SK-N-SH (cell line): ENCODE results near the gene ALPG. TPM values are rescaled to one million over a fixed set of nuclear protein-coding genes. Genes with fewer than 3 reads are reported as not detected.
"Not testable (repeated sequence)": the region's sequence is repeated elsewhere in the genome, so short reads cannot be mapped to it uniquely, and the experiment has no call there.

Experiments
- CTCF ChIA-PET: fragments of 300-600, 350-600 bp; formaldehyde crosslinking; extraction: SDS; loops from one replicate; lab custom pipeline; 2021; lab: Yijun Ruan, JAX
- POLR2A ChIA-PET: fragments of 350-600 bp; sonication (Branson Sonifier 250); formaldehyde crosslinking; extraction: SDS; loops from one replicate; lab custom pipeline; 2020; ENCODE audit warnings: antibody characterized with exemption, inconsistent platforms; lab: Yijun Ruan, JAX
- DNase-seq: peaks from one replicate; pipeline ENCODE4 v3.0.0; 2012
- H2AFZ ChIP-seq: fragments of 200-600 bp; sonication (generic); 2 replicates; pipeline ENCODE4 v1.8.1; 2016; ENCODE audit warnings: antibody characterized with exemption, mild to moderate bottlenecking, low read depth
- H3F3A ChIP-seq: fragments of 200-600 bp; sonication (generic); replicated peaks from 2 replicates; pipeline ENCODE3; 2016; ENCODE audit warnings: antibody characterized with exemption, mild to moderate bottlenecking; ENCODE audit not compliant: insufficient read depth
- H3K27ac ChIP-seq, 2 experiments: fragments of 200-500 bp in 1 of 2; fragments of 200-600 bp in 1 of 2; sonication (Bioruptor generic) in 1 of 2; sonication (generic), shearing (Covaris generic) in 1 of 2; 2 replicates each; pipeline versions ENCODE4 v1.5.1 to v1.6.1; 2014 to 2016; ENCODE audit warnings: low read depth in 2 of 2, inconsistent platforms in 1 of 2, low read length in 1 of 2, mild to moderate bottlenecking in 1 of 2, mixed read lengths in 1 of 2
- H3K27me3 ChIP-seq: fragments of 200-600 bp; sonication (generic), shearing (Covaris generic); 2 replicates; pipeline ENCODE4 v1.6.1; 2016; ENCODE audit warnings: mixed run types; ENCODE audit not compliant: insufficient read depth
- H3K36me3 ChIP-seq, 2 experiments: fragments of 200-500 bp in 1 of 2; fragments of 200-600 bp in 1 of 2; sonication (Bioruptor generic) in 1 of 2; sonication (generic) in 1 of 2; replicated peaks in 1 of 2; 2 replicates each; pipeline versions ENCODE3 to v1.5.1; 2014 to 2016; ENCODE audit warnings: low read length in 1 of 2, mild to moderate bottlenecking in 1 of 2; ENCODE audit not compliant: insufficient read depth in 2 of 2, control insufficient read depth in 1 of 2
- H3K4me1 ChIP-seq, 2 experiments: fragments of 200-500 bp in 1 of 2; fragments of 200-600 bp in 1 of 2; sonication (Bioruptor generic) in 1 of 2; sonication (generic), shearing (Covaris generic) in 1 of 2; 2 replicates each; pipeline versions ENCODE4 v1.5.1 to v1.6.1; 2014 to 2016; ENCODE audit warnings: low read depth in 1 of 2, low read length in 1 of 2, mixed run types in 1 of 2; ENCODE audit not compliant: insufficient read depth in 2 of 2, control insufficient read depth in 1 of 2
- H3K4me2 ChIP-seq: fragments of 200-600 bp; sonication (generic), shearing (Covaris generic); 2 replicates; pipeline ENCODE4 v1.6.1; 2017; ENCODE audit warnings: mixed run types
- H3K4me3 ChIP-seq, 2 experiments: fragments of 200-500 bp in 1 of 2; fragments of 200-600 bp in 1 of 2; sonication (Bioruptor generic) in 1 of 2; sonication (generic), shearing (Covaris generic) in 1 of 2; 2 replicates each; pipeline versions ENCODE4 v1.5.1 to v1.8.1; 2014 to 2016; ENCODE audit warnings: low read depth in 2 of 2, inconsistent platforms in 1 of 2, low read length in 1 of 2, mild to moderate bottlenecking in 1 of 2, mixed read lengths in 1 of 2, moderate library complexity in 1 of 2
- H3K79me2 ChIP-seq: fragments of 200-600 bp; sonication (generic); 2 replicates; pipeline ENCODE4 v1.8.1; 2017; ENCODE audit warnings: mild to moderate bottlenecking; ENCODE audit not compliant: insufficient read depth
- H3K9ac ChIP-seq: fragments of 200-600 bp; sonication (generic); 2 replicates; pipeline ENCODE4 v1.6.1; 2017; ENCODE audit warnings: mixed run types
- H3K9me2 ChIP-seq: fragments of 200-600 bp; sonication (generic); 2 replicates; pipeline ENCODE4 v1.6.1; 2017; ENCODE audit warnings: mixed run types
- H3K9me3 ChIP-seq: fragments of 200-600 bp; sonication (generic); 2 replicates; pipeline ENCODE4 v1.6.1; 2017; ENCODE audit warnings: mixed run types, mild to moderate bottlenecking, moderate library complexity
- H4K20me1 ChIP-seq: fragments of 200-600 bp; sonication (generic); 2 replicates; pipeline ENCODE4 v1.6.1; 2017; ENCODE audit warnings: mild to moderate bottlenecking, mixed run types; ENCODE audit not compliant: insufficient read depth
- FOXJ3 ChIP-seq: sonication (generic); formaldehyde crosslinking; IDR thresholded peaks from 2 replicates; pipeline ENCODE4 v1.5.1; 2020; ENCODE audit warnings: mild to moderate bottlenecking, missing genetic modification reagents
- GABPA ChIP-seq: IDR thresholded peaks from 2 replicates; pipeline ENCODE4 v1.4.0; 2012; ENCODE audit warnings: low read depth, mild to moderate bottlenecking
- MEF2A ChIP-seq: IDR thresholded peaks from 2 replicates; pipeline ENCODE4 v1.4.0; 2012; ENCODE audit warnings: low read depth, borderline replicate concordance
- NFIC ChIP-seq: IDR thresholded peaks from 2 replicates; pipeline ENCODE4 v1.4.0; 2012; ENCODE audit warnings: borderline replicate concordance
- NRF1 ChIP-seq: IDR thresholded peaks from 2 replicates; pipeline ENCODE4 v1.6.1; 2012; ENCODE audit warnings: low read depth, mild to moderate bottlenecking, low read length
- POLR2AphosphoS5 ChIP-seq: IDR thresholded peaks from 2 replicates; pipeline ENCODE4 v1.6.1; 2012; ENCODE audit warnings: low read depth, low read length
- RXRA ChIP-seq: IDR thresholded peaks from 2 replicates; pipeline ENCODE4 v1.4.0; 2012; ENCODE audit warnings: low read depth, mild to moderate bottlenecking, borderline replicate concordance
- TAF1 ChIP-seq: IDR thresholded peaks from 2 replicates; pipeline ENCODE4 v1.6.1; 2012; ENCODE audit warnings: low read depth, mild to moderate bottlenecking, low read length, moderate library complexity, borderline replicate concordance
- WGBS: methylation state at CpG from one replicate; pipeline ENCODE4 v1.1.6; 2017; ENCODE audit warnings: low lambda C conversion rate; 5-methylcytosine and 5-hydroxymethylcytosine counted together
- polyA plus RNA-seq, 3 experiments: library from polyadenylated mRNA; depleted of rRNA; stranded (reverse); fragments of >200 nt; gene quantifications; 2 replicates each; pipeline ENCODE4 v1.2.3, GENCODE V29; 2012
- TF ChIP-seq, protein P1 (sequence below): fragments of 150-350 bp; IDR thresholded peaks from 2 replicates; pipeline ENCODE4 v1.6.1; 2017; ENCODE audit warnings: antibody characterized with exemption, low read length, low read depth, borderline replicate concordance
- TF ChIP-seq, protein P2 (sequence below): IDR thresholded peaks from 2 replicates; pipeline ENCODE4 v1.4.0; 2012; ENCODE audit warnings: low read depth
- TF ChIP-seq, protein P3 (sequence below): IDR thresholded peaks from 2 replicates; pipeline ENCODE4 v1.4.0; 2012; ENCODE audit warnings: low read depth, borderline replicate concordance

The ALPG gene
- polyA plus RNA-seq, 1 of the 3 experiments (the other 2 are of a cell fraction) = not detected

DNA sequence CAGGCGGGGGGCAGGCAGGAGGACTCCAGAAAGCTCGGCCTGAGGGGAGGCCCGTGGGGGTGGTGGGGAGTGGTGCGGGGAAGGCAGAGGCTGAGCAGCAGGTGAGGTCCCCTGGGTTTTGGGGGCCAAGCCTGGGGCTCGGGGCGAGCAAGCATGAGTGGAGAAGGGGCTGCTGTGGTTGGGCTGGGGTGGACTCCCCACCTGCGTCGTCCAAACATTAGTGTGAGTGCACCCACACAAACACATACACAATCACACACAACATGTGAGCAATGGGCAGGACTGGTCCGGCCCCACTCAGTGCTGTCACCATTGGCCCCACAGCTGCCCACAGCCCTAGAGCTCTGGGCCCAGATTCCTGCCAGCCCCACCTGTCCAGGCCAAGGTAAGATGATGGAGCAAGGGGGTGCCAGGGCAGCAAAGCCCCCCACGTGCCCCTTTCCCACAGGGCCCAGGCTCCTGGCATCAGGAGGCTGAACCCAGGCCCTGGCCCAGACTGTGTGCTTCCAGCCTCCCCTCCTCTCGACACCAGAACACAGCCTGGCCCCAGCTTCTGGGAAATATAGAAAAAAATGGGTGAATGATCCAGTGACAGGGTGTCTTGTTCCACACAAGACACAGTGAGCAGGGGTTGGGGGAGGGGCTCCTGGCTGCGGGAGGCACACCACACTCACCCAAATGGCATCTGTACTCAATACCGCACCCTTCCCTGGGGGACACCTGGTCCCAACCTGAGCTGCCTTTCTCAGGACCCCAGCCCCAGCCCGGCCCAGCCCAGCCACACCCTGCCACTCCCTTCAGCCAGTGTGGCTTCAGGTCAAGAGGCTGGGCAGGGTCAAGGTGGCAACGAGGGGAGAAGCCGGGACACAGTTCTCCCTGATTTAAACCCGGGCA, 28.6 kb upstream of the ALPG start (continued):
- TF ChIP-seq RXRA (no peak), TAF1 (no peak), FOXJ3 (CRISPR knock-in tag) (no peak), GABPA (no peak), NFIC (no peak), MEF2A (no peak), POLR2AphosphoS5 (no peak), NRF1 (no peak)
- TF ChIP-seq, protein P1, sequence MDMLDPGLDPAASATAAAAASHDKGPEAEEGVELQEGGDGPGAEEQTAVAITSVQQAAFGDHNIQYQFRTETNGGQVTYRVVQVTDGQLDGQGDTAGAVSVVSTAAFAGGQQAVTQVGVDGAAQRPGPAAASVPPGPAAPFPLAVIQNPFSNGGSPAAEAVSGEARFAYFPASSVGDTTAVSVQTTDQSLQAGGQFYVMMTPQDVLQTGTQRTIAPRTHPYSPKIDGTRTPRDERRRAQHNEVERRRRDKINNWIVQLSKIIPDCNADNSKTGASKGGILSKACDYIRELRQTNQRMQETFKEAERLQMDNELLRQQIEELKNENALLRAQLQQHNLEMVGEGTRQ = no peak
- TF ChIP-seq, protein P2, sequence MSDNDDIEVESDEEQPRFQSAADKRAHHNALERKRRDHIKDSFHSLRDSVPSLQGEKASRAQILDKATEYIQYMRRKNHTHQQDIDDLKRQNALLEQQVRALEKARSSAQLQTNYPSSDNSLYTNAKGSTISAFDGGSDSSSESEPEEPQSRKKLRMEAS = no peak
- TF ChIP-seq, protein P3, sequence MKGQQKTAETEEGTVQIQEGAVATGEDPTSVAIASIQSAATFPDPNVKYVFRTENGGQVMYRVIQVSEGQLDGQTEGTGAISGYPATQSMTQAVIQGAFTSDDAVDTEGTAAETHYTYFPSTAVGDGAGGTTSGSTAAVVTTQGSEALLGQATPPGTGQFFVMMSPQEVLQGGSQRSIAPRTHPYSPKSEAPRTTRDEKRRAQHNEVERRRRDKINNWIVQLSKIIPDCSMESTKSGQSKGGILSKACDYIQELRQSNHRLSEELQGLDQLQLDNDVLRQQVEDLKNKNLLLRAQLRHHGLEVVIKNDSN = no peak

GRCh38 chr2:232378735-232379151, 27.9 kb upstream of the ALPG start, which contains the start of gene ALPP:
Gene ALPP (plus strand): TSS chr2:232378751. CDS start chr2:232378803, 52 bp downstream.
- H3K4me3 ChIP-seq, H3K4me2 ChIP-seq, H3K4me1 ChIP-seq, H3K79me2 ChIP-seq, POLR2A ChIA-PET, H3K36me3 ChIP-seq, DNase-seq, H3F3A ChIP-seq, H3K9me3 ChIP-seq, H3K9me2 ChIP-seq, H3K27ac ChIP-seq, H2AFZ ChIP-seq, H4K20me1 ChIP-seq, H3K9ac ChIP-seq: not testable (repeated sequence)
- WGBS = no CpG with 5 or more reads among the region's 12 CpGs
- H3K27me3 ChIP-seq = peaks cover 16% of the 10 kb centered on the region
- CTCF ChIA-PET = interaction anchor here (1.6 kb wide), 1 partner anchor 51 kb away, joined by 5 read pairs; no protein-coding TSS in a partner anchor

- H2AFZ ChIP-seq, POLR2A ChIA-PET, H4K20me1 ChIP-seq, H3F3A ChIP-seq, H3K4me1 ChIP-seq, H3K27ac ChIP-seq, H3K4me3 ChIP-seq, H3K4me2 ChIP-seq, H3K36me3 ChIP-seq, H3K9me2 ChIP-seq, DNase-seq, H3K9me3 ChIP-seq, H3K9ac ChIP-seq, H3K79me2 ChIP-seq: not testable (repeated sequence)
- WGBS = 59% methylated on average over 8 of the region's 41 CpGs
- peaks cover 27% of the 10 kb centered on the region for H3K27me3 ChIP-seq
- CTCF ChIA-PET = interaction anchor here (1.6 kb wide), 1 partner anchor 52 kb away, joined by 5 read pairs; no protein-coding TSS in a partner anchor
Measured at GRCh38 chr2:232379610-232380590, 26.7 kb upstream of the ALPG start.

DNA sequence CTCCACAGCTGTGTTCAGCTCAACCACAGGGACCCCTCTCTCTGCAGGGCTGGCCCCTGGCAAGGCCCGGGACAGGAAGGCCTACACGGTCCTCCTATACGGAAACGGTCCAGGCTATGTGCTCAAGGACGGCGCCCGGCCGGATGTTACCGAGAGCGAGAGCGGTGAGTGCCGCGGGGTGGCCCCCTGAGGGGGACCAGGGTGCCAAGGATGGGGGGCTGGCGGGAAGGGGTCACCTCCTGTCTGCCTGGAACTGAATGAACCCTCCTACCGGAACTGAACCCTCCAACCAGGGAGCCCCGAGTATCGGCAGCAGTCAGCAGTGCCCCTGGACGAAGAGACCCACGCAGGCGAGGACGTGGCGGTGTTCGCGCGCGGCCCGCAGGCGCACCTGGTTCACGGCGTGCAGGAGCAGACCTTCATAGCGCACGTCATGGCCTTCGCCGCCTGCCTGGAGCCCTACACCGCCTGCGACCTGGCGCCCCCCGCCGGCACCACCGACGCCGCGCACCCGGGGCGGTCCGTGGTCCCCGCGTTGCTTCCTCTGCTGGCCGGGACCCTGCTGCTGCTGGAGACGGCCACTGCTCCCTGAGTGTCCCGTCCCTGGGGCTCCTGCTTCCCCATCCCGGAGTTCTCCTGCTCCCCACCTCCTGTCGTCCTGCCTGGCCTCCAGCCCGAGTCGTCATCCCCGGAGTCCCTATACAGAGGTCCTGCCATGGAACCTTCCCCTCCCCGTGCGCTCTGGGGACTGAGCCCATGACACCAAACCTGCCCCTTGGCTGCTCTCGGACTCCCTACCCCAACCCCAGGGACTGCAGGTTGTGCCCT, 25.2 kb upstream of the ALPG start:
- H3K27me3 ChIP-seq = peaks cover 41% of the 10 kb centered on the region
- H3K36me3 ChIP-seq, H2AFZ ChIP-seq, H3K9me2 ChIP-seq, H3K4me3 ChIP-seq, H4K20me1 ChIP-seq, H3K27ac ChIP-seq, H3K4me2 ChIP-seq, H3K4me1 ChIP-seq, H3K9ac ChIP-seq, POLR2A ChIA-PET, H3K79me2 ChIP-seq, H3K9me3 ChIP-seq, H3F3A ChIP-seq: not testable (repeated sequence)
- CTCF ChIA-PET = interaction anchor here (1.0 kb wide), 1 partner anchor 10 kb away, joined by 4 read pairs; no protein-coding TSS in a partner anchor
- WGBS = 42% methylated on average over 16 of the region's 59 CpGs
- DNase-seq = peak; percentile 51
